ENCODE results near the gene CFAP57. TPM values are rescaled to one million over a fixed set of nuclear protein-coding genes. Genes with fewer than 3 reads are reported as not detected.

Gene CFAP57
- total and polyA plus RNA-seq, 9 of the 15 experiments (the other 6 are each of a cell fraction or from before 2014, with no cell fraction given), result 0.04 to 0.22 (median 0.07) TPM; not detected in 3

- TF ChIP-seq ZNF830 (CRISPR knock-in tag; IDR thresholded peaks at IDR 0.05), result 0 out of 2 replicates have a peak, but pooled peaks have one; percentile 28
- TF ChIP-seq RBM34 (IDR thresholded peaks at IDR 0.05; ENCODE audit: borderline replicate concordance, insufficient read depth, low read length), result no peak
- TF ChIP-seq PURB (CRISPR knock-in tag; IDR thresholded peaks at IDR 0.05; ENCODE audit: low read depth), result no peak
- no peak for TF ChIP-seq HLTF (IDR thresholded peaks at IDR 0.05)
- TF ChIP-seq MEIS2 (IDR thresholded peaks at IDR 0.05; ENCODE audit: partially characterized antibody), result no peak
- no peak; the same call in 1 of the 2 replicates for TF ChIP-seq MAFK (IDR thresholded peaks at IDR 0.05; ENCODE audit: low read length)
- no peak for TF ChIP-seq TRIM25 (IDR thresholded peaks at IDR 0.05; ENCODE audit: borderline replicate concordance)
- peak; percentile 68 for TF ChIP-seq ATF7 (IDR thresholded peaks at IDR 0.05)
- no peak for TF ChIP-seq ESRRB (CRISPR knock-in tag; IDR thresholded peaks at IDR 0.05; ENCODE audit: borderline replicate concordance)
- peak; percentile 94 for TF ChIP-seq RBFOX2 (IDR thresholded peaks at IDR 0.05; ENCODE audit: low read depth, low read length)
- TF ChIP-seq ZBTB34 (CRISPR knock-in tag; IDR thresholded peaks at IDR 0.05), result no peak
- peak; percentile 45; the same call in 1 of the 2 replicates for TF ChIP-seq STAG1 (CRISPR knock-in tag; IDR thresholded peaks at IDR 0.05; ENCODE audit: borderline replicate concordance)
- TF ChIP-seq CBX8 (IDR thresholded peaks at IDR 0.05; ENCODE audit: borderline replicate concordance, extremely low read depth, low read depth, low read length, poor library complexity, severe bottlenecking), result no peak
These were observed at the start of gene CFAP57, which contains the start of gene EBNA1BP2 (continued) for GRCh38 chr1:43171876-43172526.

All from K562 (cell line).